IPS-NIHi7 (cell line): ENCODE results near the gene SPATS2.

Source experiments
- DNase-seq: peaks from one replicate; pipeline ENCODE4 v3.0.0; 2012; ENCODE audit warnings: mixed read lengths; ENCODE audit errors: extremely low spot score

Gene SPATS2

GRCh38 chr12:49554266-49554665 lies 187.0 kb downstream of the SPATS2 start:
- no peak for DNase-seq

- DNase-seq = no peak
Observed at GRCh38 chr12:49555631-49556390, 188.5 kb downstream of the SPATS2 start.

- no peak for DNase-seq
Observed at GRCh38 chr12:49556391-49557186, 189.3 kb downstream of the SPATS2 start.

- DNase-seq = no peak
Observed at GRCh38 chr12:49557187-49557916, 190.1 kb downstream of the SPATS2 start.

DNA sequence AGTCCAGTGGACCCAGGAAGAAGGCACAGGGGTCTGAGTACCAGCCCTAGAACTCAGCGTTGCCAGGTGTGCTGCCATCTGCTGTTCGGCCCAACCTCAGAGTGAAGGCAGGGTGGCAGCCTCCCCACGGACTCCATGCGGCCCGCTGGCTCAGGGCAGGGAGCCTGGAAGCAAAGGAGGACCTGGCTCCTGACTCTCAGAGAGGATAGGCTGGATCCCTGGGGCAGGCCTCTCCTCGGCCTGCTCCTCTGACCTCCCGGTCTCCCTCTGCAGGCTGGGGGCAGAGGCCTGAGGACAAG lies 190.6 kb downstream of the SPATS2 start:
- no peak for DNase-seq

- no peak for DNase-seq
Observed at GRCh38 chr12:49558526-49558925, 191.3 kb downstream of the SPATS2 start.

- no peak for DNase-seq
Observed at GRCh38 chr12:49559011-49559675, 191.9 kb downstream of the SPATS2 start.

DNA sequence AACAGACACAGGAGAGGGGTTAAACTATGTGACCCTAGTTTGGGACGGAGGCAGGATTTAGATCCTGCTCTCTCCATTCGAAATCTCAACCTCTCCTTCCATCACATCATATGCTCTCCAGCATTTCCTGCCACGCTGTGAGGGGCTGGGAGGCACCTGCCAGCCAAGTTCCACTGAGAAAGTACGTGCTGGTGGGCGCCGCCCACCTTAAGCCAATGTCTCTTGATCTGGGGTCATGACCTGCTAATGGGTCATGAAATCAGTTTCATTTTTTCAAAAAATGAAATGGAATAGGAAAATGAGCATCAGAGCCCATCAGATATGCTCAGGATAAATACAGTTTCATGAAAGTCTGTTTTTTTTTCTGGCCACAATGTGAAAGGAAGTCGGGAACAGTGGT lies 193.4 kb downstream of the SPATS2 start:
- DNase-seq = no peak

DNA sequence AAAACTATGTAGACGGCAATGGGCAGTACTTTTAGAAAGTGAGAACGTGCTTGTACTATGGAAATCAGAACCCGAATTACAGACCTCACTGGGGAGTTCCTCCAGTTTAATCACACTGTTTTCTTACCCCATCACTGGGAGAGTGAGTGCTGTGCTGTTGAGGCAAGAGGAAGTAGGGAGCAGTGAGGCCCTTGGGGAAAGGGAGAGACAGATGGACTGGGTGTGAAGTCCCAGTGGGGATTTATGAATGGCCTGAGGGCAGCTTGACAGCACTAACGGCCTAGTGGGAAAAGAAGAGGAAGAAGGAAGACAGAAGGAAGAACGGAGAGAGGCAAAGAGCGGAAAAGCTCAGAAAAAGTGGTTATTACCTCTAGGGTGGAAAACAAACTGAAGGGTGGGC lies 195.0 kb downstream of the SPATS2 start:
- DNase-seq = no peak

DNA sequence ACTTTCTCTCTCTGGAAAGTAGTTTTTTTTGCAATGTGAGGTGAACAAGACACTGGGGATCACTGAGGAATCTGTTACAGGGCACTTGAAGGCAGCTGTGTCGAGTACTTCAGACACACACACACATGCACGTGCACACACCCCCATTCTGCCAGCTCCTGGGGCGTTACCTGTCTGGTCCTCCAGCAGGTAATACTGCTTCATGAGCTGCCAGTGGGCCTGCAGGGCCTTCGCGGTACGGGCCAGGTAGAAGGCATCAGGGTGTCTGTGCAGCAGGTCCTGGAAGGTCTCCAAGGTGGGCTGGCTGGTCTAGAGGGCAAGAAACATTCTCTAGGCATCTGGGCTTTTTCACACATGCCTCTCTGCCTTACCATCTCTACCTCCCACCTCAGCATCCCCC lies 195.6 kb downstream of the SPATS2 start:
- no peak for DNase-seq

GRCh38 chr12:49563951-49564685 lies 196.9 kb downstream of the SPATS2 start:
- no peak for DNase-seq

DNA sequence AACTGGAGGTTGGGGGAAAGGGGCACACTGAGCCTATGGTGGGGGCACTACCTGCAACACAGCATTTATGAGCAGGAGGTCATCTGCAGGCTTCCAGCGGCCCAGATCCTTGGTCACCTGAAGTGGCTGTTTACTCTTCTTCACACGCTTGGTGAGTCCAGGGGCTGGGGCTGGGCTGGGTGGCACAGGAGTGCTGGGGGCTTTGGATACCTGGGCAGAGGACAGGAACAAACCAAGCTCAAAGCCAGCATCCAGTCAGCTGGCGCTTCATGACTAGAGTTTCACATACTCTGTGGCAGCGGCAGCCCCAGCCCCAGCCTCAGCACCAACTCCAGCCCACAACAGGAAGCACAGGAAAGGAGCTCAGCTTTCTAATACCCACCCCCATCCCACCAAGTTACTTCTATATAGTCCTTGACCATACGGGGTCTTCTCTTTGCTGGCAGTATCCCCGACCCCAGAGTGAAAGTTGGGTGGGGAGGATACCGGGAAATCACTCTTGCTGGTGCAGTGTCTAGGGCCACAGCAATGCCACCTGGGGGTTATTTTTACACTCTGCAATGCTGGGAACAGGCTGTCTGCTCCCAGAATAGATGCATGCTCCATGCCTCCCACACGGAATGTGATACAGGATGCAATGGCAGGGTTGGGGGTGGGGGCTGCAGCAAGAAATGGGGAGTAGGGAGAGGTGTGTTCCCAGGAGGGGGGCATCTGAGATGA lies 197.6 kb downstream of the SPATS2 start:
- DNase-seq = no peak

DNA sequence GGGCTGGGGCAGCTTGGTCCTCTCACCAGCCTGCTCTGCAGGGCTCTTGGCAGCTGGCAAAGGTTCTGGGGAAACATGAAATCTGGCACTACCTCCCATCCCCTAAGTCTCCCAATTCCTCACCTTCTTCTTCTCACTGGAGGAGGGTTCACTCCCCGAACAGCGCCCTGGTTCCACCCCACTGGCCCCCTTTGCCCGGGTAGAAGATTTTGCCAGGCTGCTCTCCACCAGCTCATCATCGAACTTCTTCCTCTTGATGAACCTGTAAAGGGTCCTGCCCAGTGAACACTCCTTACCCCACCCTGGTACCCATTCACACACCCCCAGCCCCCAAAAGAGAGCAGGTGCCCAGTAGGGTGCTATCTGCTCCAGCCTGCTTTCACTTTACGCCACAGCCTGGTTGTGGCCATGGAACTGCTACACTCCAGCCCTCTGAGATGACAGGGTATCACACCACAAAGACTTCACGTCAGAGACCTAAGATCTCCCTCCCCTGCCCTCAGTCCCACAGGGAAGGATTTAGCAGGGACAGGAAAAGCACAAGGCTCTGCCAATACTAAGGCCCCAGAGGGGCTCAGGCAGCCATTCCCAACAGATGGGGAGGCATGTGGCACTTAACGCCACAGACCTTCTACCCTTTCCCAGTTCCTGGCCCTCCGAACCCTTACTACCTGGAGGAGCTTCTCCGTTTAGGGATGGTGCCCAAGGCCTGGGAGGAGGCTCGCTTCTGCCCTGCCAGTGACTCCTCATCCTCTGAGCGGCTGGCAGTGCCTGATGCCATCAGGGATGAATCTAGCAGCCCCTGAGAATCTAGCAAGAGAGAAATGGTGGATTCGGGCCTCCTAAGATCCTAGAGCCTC lies 198.4 kb downstream of the SPATS2 start:
- no peak for DNase-seq

- DNase-seq = no peak
Observed at GRCh38 chr12:49566361-49566760, 199.1 kb downstream of the SPATS2 start.

GRCh38 chr12:49567302-49567610 lies 200.0 kb downstream of the SPATS2 start:
- DNase-seq = no peak

DNA sequence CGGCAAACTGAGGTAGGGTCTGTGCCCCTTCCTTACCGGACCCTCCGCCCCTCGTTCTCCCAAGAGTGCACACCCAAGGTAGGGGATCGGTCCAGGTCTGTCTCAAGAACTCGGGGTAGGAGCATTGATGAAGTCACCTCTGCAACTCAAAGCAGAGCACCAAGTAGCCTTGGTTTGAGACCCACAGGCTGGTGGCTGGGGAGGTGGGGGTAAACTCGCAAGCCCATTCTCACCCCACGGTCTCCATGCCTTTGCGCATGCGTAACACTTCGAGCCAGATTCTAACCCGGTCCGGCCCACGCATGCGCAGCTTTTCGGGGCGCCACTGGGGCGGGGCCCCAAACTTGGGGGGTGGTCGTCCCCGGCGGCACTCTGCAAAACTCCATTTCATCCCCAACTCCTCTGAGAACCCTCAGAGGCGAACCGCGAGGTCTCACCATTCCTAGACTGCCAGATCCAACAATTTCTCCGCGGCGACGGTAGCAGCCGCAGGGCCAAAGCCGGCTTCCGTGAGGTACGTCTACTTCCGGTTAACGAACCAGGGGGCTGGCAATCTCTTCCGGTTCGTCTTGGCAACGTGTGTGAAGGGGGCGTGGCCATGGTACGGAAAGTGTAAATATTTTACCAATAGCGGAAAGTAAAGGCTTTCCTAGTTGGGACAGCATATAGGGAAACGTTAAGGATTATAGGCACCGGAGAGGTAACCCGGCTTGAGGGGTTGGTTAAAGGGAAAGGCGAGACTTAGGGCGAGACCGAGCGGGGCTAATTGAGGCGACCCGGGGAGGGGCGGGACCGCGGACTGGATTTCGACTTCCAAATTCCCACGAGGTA lies 200.6 kb downstream of the SPATS2 start, which contains the start of gene MCRS1:
Gene MCRS1, minus strand, starts transcription at position 532 of the 831 bp plus-strand sequence. CDS start 1,411 bp downstream, outside the sequence.
- DNase-seq = peak; percentile 96

DNA sequence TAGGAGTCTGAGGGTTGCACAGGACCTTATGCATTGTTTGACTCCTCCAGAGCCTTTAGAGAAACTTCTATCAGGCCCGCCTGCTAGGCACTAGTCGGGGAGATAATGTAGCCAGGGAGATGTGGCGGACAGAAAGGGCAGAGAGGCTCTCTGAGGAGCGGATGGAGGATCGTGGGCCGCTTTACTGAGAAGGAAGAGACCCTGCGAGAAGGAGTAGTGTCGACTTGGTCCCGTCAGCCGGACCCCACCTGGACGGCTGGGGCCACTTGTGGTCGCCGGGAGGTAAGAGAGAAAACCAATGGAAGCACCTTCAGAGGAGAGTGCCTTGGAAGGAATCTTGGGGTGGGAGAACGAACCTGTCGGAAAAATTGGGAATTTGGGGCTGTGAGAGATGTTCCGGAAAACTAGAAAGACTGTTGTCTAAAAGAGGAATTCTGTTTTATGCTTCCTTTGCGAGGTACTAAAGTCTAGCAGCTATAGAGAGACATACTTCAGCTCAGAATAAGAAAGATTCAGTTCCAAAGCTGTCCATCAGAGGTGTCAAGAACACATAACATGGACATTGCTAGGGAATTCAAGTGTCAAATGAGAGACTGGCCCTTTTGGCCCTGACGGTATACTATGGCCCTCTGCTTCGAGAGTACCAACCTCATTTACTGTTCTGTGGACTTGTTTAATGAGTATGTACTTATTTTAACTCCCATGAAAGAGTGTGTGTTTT lies 201.3 kb downstream of the SPATS2 start:
- no peak for DNase-seq
